ENCODE results near the gene MTUS2.

The MTUS2 gene

GRCh38 chr13:29521336-29521735 lies 701.2 kb downstream of the MTUS2 start:
- Histone ChIP-seq H4K20me1 (ENCODE audit: insufficient read depth, low read length, poor library complexity, severe bottlenecking) (no peaks in the 10 kb centered on the region), H3K4me3 (ENCODE audit: low read length, poor library complexity, severe bottlenecking) (no peak overlapping the region), H3K9me2 (replicated peaks; ENCODE audit: low read depth, low read length) (no peaks in the 10 kb centered on the region), H2AFZ (ENCODE audit: low read length) (no peak overlapping the region), H3K27me3 (ENCODE audit: insufficient read depth, low read length, poor library complexity, severe bottlenecking) (no peaks in the 10 kb centered on the region), H3K79me2 (ENCODE audit: insufficient read depth, low read length) (no peaks in the 10 kb centered on the region), H3K4me2 (ENCODE audit: low read depth, low read length, poor library complexity, severe bottlenecking) (no peak overlapping the region), H3K9ac (ENCODE audit: low read depth, low read length, poor library complexity, severe bottlenecking) (no peak overlapping the region), H3F3A (ENCODE audit: low read depth) (no peaks in the 10 kb centered on the region), H3K4me1 (ENCODE audit: insufficient read depth, low read length, poor library complexity, severe bottlenecking) (no peaks in the 10 kb centered on the region), H3K36me3 (ENCODE audit: insufficient read depth, low read length) (peaks cover 93% of the 10 kb centered on the region), H3K9me3 (ENCODE audit: insufficient read depth, low read depth, low read length) (no peaks in the 10 kb centered on the region)
- TF ChIP-seq EZH2phosphoT487 (IDR thresholded peaks at IDR 0.05; ENCODE audit: borderline replicate concordance) (no peak), CTCF (conservative IDR thresholded peaks at IDR 0.05; ENCODE audit: low read length) (no peak)

- Histone ChIP-seq H3K9me3 (ENCODE audit: insufficient read depth, low read depth, low read length) (no peaks in the 10 kb centered on the region), H2AFZ (ENCODE audit: low read length) (no peak overlapping the region), H3K4me2 (ENCODE audit: low read depth, low read length, poor library complexity, severe bottlenecking) (no peak overlapping the region), H4K20me1 (ENCODE audit: insufficient read depth, low read length, poor library complexity, severe bottlenecking) (no peaks in the 10 kb centered on the region), H3K9ac (ENCODE audit: low read depth, low read length, poor library complexity, severe bottlenecking) (no peak overlapping the region), H3K36me3 (ENCODE audit: insufficient read depth, low read length) (peaks cover 93% of the 10 kb centered on the region), H3F3A (ENCODE audit: low read depth) (no peaks in the 10 kb centered on the region), H3K4me1 (ENCODE audit: insufficient read depth, low read length, poor library complexity, severe bottlenecking) (no peaks in the 10 kb centered on the region), H3K9me2 (replicated peaks; ENCODE audit: low read depth, low read length) (no peaks in the 10 kb centered on the region), H3K4me3 (ENCODE audit: low read length, poor library complexity, severe bottlenecking) (no peak overlapping the region), H3K79me2 (ENCODE audit: insufficient read depth, low read length) (no peaks in the 10 kb centered on the region), H3K27me3 (ENCODE audit: insufficient read depth, low read length, poor library complexity, severe bottlenecking) (no peaks in the 10 kb centered on the region)
- no peak for TF ChIP-seq CTCF (conservative IDR thresholded peaks at IDR 0.05; ENCODE audit: low read length)
- no peak for TF ChIP-seq EZH2phosphoT487 (IDR thresholded peaks at IDR 0.05; ENCODE audit: borderline replicate concordance)
These were observed 702.0 kb downstream of the MTUS2 start for GRCh38 chr13:29522044-29522685.

- Histone ChIP-seq H3K27me3 (ENCODE audit: insufficient read depth, low read length, poor library complexity, severe bottlenecking) (no peaks in the 10 kb centered on the region), H3K4me1 (ENCODE audit: insufficient read depth, low read length, poor library complexity, severe bottlenecking) (no peaks in the 10 kb centered on the region), H3K4me3 (ENCODE audit: low read length, poor library complexity, severe bottlenecking) (no peak overlapping the region), H3F3A (ENCODE audit: low read depth) (no peaks in the 10 kb centered on the region), H2AFZ (ENCODE audit: low read length) (no peak overlapping the region), H3K79me2 (ENCODE audit: insufficient read depth, low read length) (no peaks in the 10 kb centered on the region), H3K36me3 (ENCODE audit: insufficient read depth, low read length) (peaks cover 93% of the 10 kb centered on the region), H3K9me3 (ENCODE audit: insufficient read depth, low read depth, low read length) (no peaks in the 10 kb centered on the region), H3K9ac (ENCODE audit: low read depth, low read length, poor library complexity, severe bottlenecking) (no peak overlapping the region), H4K20me1 (ENCODE audit: insufficient read depth, low read length, poor library complexity, severe bottlenecking) (no peaks in the 10 kb centered on the region), H3K4me2 (ENCODE audit: low read depth, low read length, poor library complexity, severe bottlenecking) (no peak overlapping the region), H3K9me2 (replicated peaks; ENCODE audit: low read depth, low read length) (no peaks in the 10 kb centered on the region)
- TF ChIP-seq EZH2phosphoT487 (IDR thresholded peaks at IDR 0.05; ENCODE audit: borderline replicate concordance): no peak
- TF ChIP-seq CTCF (conservative IDR thresholded peaks at IDR 0.05; ENCODE audit: low read length): no peak
These were observed 703.2 kb downstream of the MTUS2 start for GRCh38 chr13:29523199-29523961.
